Fibroblast of upper back skin (primary cell): Measurements from ENCODE around the gene FIGNL2.
"Not testable (repeated sequence)": the region's sequence is repeated elsewhere in the genome, so short reads cannot be mapped to it uniquely, and the experiment has no call there.

Experiments
- DNase-seq: peaks from one replicate; pipeline ENCODE4 v3.0.0-alpha.2; 2013

FIGNL2 gene, protein sequence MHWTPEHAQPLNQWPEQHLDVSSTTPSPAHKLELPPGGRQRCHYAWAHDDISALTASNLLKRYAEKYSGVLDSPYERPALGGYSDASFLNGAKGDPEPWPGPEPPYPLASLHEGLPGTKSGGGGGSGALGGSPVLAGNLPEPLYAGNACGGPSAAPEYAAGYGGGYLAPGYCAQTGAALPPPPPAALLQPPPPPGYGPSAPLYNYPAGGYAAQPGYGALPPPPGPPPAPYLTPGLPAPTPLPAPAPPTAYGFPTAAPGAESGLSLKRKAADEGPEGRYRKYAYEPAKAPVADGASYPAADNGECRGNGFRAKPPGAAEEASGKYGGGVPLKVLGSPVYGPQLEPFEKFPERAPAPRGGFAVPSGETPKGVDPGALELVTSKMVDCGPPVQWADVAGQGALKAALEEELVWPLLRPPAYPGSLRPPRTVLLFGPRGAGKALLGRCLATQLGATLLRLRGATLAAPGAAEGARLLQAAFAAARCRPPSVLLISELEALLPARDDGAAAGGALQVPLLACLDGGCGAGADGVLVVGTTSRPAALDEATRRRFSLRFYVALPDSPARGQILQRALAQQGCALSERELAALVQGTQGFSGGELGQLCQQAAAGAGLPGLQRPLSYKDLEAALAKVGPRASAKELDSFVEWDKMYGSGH

DNA sequence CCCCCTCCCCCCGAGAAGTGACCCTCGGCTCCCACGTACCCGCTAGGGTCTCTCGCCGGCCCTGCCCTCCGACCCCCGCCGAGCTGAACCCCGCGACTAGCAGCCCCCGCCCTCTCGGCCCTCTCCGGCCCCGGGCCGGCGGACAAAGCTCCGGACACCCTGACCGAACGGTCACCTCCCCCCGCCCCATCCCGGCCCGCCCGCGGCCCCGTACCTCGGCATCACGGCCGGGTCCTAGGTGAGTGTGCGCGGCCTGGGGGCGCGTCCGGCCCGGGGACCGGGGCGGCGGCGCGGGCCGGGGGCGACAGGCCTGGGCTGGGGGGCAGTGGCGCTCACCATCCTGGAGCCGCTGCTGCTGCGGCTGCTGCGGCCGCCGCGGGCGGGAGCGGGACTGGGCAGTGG is at the start of gene FIGNL2:
Gene FIGNL2, minus strand, starts transcription at position 393 of the 402 bp plus-strand sequence. CDS start 26,305 bp downstream, outside the sequence.
- no peak for DNase-seq

DNA sequence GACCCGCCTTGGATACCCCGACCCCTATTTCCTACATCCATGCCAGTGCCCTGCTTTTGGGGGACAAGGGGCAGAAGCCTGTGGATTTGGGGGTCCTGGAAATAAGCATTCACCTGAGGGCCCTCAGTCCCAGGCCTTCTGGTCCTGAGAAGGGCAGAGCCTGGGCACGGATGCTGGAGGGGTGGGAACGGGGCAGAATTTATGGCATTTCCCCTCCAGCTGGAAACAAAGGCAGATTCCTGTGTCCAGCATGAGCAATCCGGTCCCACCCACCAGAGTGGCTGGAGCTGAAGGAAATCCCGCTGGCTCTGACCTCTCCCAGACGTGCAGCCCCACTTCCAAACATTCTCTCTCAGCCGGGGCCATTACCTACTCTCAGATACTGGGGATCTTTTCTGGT is 48.7 kb upstream of the FIGNL2 start:
- DNase-seq: no peak

GRCh38 chr12:51896236-51896635 is 47.7 kb upstream of the FIGNL2 start:
- DNase-seq: no peak

- no peak for DNase-seq
Observed at GRCh38 chr12:51895378-51896135, 47.0 kb upstream of the FIGNL2 start.

- DNase-seq: no peak
Observed at GRCh38 chr12:51893786-51894185, 45.3 kb upstream of the FIGNL2 start.

GRCh38 chr12:51891843-51892242 is 43.3 kb upstream of the FIGNL2 start:
- no peak for DNase-seq

GRCh38 chr12:51890511-51891171 is 42.1 kb upstream of the FIGNL2 start:
- DNase-seq: no peak

GRCh38 chr12:51890133-51890464 is 41.6 kb upstream of the FIGNL2 start:
- DNase-seq: no peak

- no peak for DNase-seq
Observed at GRCh38 chr12:51889216-51890132, 41.0 kb upstream of the FIGNL2 start.

- no peak for DNase-seq
Observed at GRCh38 chr12:51888316-51889215, 40.0 kb upstream of the FIGNL2 start.

DNA sequence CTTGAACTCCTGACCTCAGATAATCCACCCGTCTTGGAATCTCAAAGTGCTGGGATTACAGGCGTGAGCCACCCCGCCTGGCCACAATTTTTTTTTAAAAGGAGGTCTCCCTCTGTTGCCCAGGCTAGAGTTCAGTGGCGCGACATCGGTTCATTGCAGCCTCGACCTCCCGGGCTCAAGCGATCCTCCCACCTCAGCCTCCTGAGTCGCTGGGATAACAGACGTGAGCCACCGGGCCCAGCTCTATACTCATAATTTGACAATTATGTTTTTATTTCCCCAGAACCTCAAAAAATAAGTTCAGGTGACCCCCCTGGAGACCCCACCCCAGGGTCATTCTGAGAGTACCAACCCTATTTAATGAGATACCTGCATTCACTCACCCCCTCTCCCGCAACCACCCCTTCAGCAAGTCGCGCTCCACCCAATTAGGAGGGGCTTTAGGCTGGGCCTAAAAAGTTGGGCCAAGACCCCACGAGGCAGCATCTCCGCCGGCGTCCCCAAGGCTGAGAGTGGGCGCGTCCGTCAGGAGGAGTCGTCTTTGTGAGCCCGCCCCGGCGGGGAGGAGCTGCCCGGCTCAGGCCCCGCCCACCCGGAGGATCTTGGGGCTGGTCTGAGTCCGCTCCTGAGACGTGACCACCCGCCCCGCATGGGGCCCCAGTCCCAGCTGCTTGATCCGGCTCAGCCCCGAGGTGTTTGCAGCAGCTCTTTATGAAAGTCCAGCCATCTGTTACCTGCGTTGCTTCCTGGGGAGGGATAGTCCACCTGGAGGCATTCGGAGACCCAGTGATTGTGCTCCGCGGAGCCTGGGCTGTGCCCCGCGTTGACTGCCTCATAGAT is 39.2 kb upstream of the FIGNL2 start, which contains the start of gene ANKRD33:
Gene ANKRD33, plus strand, starts transcription at position 628 of the 840 bp plus-strand sequence. Its CDS starts 84 bp downstream, at position 712.
- DNase-seq: no peak

GRCh38 chr12:51886021-51886710 is 37.6 kb upstream of the FIGNL2 start:
- DNase-seq: peak; percentile 92

DNA sequence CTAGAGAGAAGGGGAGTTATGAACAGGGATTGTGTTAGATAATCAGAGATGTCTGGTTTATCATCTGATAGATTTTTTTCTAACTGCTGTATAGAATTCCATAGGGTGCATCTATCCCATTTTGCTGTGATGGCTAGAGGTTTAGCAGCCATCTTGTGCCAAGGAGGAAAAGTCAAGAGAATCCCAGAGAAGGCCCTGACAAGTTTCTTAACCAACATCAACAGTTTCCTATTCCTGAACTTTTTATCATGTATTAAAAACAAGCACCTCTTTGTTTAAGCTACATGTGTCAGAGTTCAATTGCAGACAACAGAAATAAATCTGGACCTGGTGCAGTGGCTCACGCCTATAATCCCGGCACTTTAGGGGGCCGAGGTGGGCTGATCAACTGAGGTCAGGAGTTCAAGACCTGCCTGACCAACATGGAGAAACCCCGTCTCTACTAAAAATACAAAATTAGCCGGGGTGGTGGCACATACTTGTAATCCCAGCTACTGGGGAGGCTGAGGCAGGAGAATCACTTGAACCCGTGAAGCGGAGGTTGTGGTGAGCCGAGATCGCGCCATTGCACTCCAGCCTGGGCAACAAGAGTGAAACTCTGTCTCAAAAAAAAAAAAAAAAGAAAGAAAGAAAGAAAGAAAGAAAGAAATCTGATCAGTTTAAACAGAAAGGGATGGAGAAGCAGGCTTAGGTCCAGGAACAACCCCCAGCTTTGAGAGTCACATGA is 36.9 kb upstream of the FIGNL2 start:
- not testable (repeated sequence) for DNase-seq

DNA sequence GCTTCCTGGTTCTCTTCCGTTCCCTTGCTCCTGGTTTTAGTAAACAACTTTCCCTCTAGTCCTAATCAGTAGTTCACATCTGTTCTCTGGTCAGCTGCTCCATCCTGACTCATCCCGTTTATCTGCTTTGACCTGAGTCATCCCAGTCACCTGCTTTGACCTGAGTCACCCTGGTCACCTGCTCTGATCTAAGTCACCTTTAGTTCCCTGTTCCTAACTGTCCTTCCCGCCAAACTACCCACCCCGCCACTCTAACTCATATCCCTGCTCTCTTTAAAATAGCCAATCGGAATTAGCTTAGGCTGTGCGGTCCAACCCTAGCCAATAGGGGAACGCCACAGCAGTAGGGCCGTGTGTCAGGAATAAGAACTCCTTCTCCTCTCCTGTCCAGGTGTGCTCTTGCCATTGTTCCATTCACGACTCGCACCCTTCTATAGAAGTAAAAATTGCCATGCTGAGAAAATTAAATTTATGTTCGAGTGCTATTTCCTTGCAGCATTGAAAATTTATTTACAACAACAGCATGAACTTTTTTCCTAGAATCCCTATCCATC is 36.2 kb upstream of the FIGNL2 start:
- DNase-seq: no peak

GRCh38 chr12:51883998-51884675 is 35.6 kb upstream of the FIGNL2 start:
- DNase-seq: no peak

- DNase-seq: no peak
Observed at GRCh38 chr12:51883295-51883694, 34.8 kb upstream of the FIGNL2 start.

DNA sequence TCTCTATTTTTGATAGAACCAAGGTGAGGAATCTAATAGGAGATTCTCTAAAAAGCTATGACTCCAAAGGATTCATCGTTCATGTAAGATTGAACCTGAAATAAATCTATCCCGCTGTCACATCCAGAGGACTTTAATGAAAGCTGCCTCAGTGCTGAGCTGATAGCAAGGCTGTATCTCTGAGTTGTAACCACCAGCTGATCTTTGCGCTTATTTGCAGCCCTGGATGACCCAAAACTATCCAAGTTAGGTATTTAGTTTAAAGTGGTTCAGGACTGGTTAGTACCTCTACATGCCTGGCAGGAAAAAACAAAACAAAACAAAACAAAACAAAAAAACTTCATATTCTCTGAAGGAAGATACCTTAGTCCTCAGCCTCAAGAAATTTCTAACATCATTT is 30.6 kb upstream of the FIGNL2 start:
- DNase-seq: no peak

- no peak for DNase-seq
Observed at GRCh38 chr12:51874486-51874885, 26.0 kb upstream of the FIGNL2 start.
